A172 (cell line): ENCODE data around the gene GAP43. TPM values are rescaled to one million over a fixed set of nuclear protein-coding genes. Genes with fewer than 3 reads are reported as not detected.
A peak's percentile ranks its signal among the peaks of the same experiment; 100 is the strongest.

Source experiments
- DNase-seq: peaks from one replicate; pipeline ENCODE4 v3.0.0-alpha.2; 2015; ENCODE audit warnings: low spot score
- total RNA-seq: library from RNA; depleted of rRNA; stranded (reverse); fragments of >200 nt; shearing (Covaris generic); gene quantifications from 2 replicates; pipeline ENCODE4 v1.2.3, GENCODE V29; 2014

The GAP43 gene
- total RNA-seq, 1 experiment from 2014 or later = 2.3 TPM

DNA sequence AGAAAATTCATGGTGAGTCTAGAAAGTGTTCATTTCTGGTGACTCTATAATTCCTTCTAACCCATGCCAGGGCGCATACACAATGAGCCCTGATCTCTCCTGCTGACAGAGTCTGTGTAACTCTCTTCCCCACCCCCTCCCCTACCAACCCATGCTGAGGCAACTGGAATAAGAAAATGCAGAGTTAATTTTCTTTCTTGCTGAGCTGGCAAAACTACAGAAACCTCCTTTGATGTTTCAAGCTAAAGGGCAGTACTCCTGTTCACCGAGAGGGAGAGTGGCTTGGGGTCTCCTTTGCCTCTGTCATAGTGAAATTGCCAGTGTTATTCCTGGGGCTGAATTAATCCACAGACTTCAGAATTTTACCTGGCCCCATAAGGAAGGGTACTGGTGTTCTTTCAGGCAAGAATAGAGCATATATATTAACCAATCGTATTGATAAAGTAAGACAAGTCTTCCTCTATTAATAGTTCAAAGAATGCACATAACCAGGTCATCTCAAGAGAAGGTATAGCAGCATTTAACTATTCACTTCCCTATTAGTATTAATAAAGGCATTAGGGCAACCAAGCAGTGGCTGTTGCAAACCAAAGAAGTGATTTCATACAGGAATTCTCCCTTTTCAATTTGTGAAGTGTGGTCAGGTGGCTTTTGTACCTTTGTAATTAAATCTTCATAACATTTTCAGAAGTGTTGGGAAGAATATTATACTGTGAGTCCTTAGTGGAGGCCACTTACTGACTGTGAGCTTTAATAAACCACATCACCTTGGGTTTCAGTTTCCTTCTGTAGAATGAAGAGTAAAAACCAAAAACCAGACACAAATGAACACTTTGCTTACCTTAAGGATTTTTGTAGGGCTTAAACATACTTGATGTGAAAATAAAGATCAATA lies 4.1 kb downstream of the GAP43 start:
- no peak for DNase-seq

DNA sequence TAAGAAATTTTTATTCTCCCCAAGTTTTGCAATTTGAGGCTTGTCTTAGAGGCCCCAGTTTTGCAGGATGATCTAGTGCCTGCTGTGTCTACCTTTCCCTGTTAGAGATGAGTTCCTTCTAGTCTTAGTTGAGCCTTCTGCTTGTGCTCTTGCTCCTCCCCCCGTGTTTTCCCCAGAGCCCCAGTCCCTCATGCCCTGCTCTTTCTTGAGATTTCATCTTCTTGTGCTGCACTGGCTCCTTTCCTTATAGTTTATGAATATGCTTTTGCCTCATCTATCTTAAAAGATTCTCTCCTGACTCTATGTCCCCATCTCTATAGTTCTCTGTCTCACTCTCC lies 4.7 kb downstream of the GAP43 start:
- DNase-seq = no peak

- DNase-seq = no peak
Measured at GRCh38 chr3:115630850-115631249, 7.5 kb downstream of the GAP43 start.

GRCh38 chr3:115632026-115632425 lies 8.7 kb downstream of the GAP43 start:
- DNase-seq = no peak

GRCh38 chr3:115633467-115633866 lies 10.2 kb downstream of the GAP43 start:
- no peak for DNase-seq

DNA sequence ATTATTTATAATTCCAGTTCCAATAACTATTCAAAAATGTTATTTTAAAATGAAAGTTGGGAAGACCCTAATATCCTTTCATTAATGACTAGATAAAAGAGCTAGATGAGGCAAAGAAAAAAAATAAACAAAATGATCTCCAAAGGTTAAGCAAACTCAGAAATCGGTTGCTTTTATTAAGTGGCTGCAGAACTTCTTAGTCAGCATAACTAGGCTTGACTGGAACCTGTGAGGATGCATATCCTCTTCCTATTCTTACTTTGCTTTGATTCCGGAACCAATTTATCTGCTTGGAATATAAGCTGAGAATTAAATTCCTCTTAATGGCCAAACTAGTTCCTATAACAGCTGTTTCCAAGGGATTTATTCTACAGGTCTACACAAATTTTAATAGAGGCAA lies 10.7 kb downstream of the GAP43 start:
- no peak for DNase-seq

DNA sequence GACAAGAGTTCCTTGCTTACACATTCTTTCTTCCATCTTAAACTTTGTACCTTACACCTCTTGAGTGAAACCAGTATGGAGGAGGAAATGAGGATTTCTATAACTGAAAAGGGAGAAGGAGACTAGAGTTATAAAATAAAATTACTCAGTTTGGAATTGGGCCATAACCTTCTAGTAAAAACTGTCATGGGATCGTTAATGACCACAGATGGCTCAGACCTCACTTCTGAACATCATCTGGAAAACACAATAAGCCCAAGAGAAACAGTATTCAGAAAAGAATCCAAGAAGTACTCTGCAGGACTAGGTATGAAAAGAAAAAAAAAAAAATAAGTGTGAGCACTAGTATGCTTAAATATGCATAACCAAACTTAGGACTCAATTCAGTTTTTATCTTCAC lies 12.1 kb downstream of the GAP43 start:
- DNase-seq = no peak

GRCh38 chr3:115638241-115638640 lies 14.9 kb downstream of the GAP43 start:
- DNase-seq = no peak

GRCh38 chr3:115638991-115639390 lies 15.7 kb downstream of the GAP43 start:
- no peak for DNase-seq

DNA sequence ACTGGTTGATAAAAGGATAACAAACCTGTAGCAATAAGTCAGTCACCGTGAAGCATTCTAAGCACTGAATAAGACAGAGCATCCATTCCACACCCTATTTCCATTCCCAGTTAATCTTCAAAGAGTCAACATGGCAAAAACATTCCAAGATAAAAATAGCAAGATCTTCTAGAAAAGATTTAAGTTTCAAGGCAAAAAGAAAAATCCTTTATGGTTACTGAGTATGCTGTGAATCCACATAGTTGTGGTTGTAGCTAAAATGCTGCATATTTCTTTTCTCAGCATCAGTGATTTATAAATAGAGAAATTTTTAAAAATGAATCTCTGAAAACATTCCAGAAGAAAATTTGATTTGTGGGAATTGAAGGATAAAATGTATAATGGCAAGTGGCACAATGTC lies 21.1 kb downstream of the GAP43 start:
- peak; percentile 53 for DNase-seq

GRCh38 chr3:115646027-115646690 lies 22.8 kb downstream of the GAP43 start:
- DNase-seq = no peak

GRCh38 chr3:115648559-115648958 lies 25.2 kb downstream of the GAP43 start:
- DNase-seq = no peak

DNA sequence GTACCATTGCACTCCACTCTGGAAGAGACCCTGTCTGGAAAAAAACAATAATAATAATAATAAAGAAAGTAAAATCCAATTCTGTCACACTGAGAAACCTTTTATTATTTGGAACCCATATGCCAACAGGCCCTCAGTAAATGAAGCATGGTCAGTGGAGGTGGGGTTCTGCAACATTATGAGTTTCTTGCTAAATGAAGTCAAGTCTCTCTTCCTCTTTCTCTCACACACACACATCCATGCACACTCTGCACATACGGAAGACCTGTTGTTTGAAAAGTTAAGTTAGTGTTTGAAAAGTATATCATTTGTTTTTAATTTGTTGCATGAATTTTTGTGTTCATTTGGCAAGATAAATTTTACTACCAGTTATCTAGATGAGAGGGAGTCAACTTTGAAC lies 27.8 kb downstream of the GAP43 start:
- no peak for DNase-seq

- no peak for DNase-seq
Measured at GRCh38 chr3:115651599-115651998, 28.3 kb downstream of the GAP43 start.

DNA sequence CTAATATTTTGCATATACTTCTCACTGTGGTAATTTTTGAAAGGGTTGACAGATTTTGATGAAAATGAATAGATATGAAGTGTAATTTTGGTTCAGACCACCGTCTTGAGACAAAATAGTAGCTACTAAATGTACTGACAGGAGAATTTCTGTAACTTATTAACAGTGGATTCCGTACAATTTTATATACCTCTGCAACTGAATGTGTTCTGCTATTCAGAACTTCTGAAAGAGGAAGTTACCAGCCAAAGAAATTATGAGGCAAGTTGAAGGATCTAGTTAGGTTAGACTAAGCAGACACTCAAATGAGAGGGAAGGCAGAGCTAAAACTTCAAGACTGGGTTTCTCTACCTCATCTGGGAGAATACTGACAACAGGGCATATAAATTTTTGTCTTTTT lies 29.4 kb downstream of the GAP43 start:
- DNase-seq = no peak

DNA sequence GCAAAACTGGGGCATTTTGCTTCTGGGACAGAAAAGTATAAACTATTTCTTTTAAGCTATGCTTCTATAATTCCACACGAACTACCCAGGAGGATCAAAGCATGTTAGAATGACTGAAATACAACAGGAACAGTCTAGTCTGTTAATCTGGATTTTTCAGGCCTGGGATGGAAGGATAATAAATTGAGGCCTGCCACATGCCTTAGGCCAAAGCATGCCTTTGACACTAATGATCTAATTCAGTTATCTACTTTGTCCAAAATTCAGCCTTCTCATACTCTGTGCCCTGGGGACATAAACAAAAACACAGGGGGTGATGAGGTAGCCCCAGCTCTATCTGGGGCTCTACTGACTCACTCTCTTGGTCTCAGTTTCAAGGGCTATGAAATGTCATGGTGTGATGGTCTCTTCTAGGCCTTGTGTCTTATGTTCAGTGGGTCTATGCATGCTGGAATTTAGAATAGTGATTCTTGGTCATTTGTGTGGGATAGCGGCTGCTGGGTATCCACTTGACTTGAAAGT lies 32.5 kb downstream of the GAP43 start:
- no peak for DNase-seq

GRCh38 chr3:115657168-115657567 lies 33.9 kb downstream of the GAP43 start:
- no peak for DNase-seq

DNA sequence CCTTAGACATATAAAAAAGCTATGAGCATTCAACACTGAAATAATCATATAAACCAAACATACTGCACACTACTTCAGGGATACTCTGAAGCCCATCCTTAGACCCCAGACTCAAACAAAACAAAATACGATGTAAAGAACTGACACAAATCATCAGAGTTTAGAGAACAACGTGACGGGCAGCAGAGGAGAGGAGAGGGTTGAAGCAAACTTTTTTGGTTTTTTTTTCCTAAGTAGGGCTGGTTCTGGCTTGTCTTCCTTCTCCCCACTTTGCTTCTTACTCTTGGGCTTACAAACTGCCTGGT lies 34.7 kb downstream of the GAP43 start:
- no peak for DNase-seq

DNA sequence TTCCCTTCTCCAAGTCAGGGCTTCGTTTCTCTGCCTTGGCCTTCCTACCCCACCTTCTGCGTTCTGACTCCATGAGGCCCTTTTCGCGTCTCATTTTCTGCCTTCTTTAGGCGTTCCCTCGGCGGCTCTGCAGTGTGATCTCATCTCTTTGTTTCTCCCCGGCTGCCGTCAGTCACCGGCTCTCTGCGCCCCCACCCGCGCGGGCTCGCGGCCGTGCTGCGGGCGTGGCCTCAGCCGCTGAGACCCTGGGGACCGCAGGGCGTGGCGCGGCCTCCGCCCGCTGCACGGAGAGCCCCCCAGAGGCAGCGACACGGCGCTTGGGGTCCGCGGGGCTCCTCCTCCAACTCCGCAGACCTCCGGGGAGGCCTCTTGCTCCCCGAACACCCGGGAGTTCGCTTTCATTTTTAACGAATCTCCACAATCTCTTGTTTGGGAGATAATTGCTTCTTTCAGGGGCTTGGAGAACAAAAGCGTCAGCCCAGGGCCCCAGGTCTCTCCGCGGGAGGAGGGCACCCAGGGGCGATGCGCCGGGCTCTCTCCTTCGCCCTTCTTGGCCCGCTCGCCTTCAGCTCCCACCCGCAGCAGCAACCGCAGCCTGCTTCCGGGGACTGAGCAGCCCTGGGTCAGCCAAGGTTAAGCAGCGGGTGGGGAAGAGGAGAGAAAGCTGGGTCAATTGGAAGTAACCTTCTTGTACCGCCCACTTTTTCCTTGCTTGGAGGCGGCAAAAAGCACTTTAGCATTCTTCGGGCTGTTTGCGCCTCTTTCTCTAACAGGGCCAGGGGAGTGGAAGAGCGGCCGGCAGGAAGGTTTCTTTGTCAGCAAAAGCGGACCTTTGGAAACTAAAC lies 35.2 kb downstream of the GAP43 start:
- DNase-seq = peak; percentile 89

GRCh38 chr3:115659253-115660220 lies 36.2 kb downstream of the GAP43 start:
- DNase-seq = no peak

GRCh38 chr3:115660646-115661337 lies 37.5 kb downstream of the GAP43 start:
- no peak for DNase-seq
